GM19043 (cell line): ENCODE results near the gene FAXDC2.

ENCODE experiments used
- ATAC-seq: cut with Tn5 transposase; IDR thresholded peaks from one replicate; pipeline ENCODE4 v1.9.1; 2021; ENCODE audit warnings: low read depth; ENCODE audit not compliant: unreplicated experiment

Gene FAXDC2

DNA sequence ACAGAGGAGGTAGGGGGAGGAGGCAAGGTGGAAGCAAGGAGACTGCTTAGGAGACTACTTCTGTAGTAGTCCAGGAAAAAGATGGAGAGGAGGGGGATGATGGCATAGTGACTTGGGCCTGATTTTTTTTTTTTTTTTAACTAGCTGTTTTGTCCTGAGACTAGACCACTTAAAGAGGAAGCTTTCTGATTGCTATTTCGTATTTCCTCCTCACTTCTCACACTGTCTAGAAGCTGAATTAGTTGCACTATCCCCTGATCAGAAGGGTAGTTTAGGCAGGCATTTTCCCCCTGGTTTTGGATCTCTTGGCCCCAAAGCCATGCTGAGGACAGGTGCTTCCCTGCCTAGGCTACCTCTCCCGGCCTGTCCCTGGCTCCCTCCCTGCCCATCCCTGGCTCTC, 80.3 kb downstream of the FAXDC2 start:
- ATAC-seq = no peak
